SK-N-SH (cell line): ENCODE data around the gene ZBTB47.

Experiments
- SIN3A ChIP-seq: IDR thresholded peaks from 2 replicates; pipeline ENCODE4 v1.6.1; 2012; ENCODE audit warnings: low read depth, mild to moderate bottlenecking, low read length, moderate library complexity, borderline replicate concordance
- TCF12 ChIP-seq: IDR thresholded peaks from 2 replicates; pipeline ENCODE4 v1.4.0; 2012
- TF ChIP-seq, protein P1 (sequence below): fragments of 200-600 bp; sonication (generic); IDR thresholded peaks from 2 replicates; pipeline ENCODE4 v1.6.1; 2017; ENCODE audit warnings: antibody characterized with exemption, mild to moderate bottlenecking, moderate library complexity

DNA sequence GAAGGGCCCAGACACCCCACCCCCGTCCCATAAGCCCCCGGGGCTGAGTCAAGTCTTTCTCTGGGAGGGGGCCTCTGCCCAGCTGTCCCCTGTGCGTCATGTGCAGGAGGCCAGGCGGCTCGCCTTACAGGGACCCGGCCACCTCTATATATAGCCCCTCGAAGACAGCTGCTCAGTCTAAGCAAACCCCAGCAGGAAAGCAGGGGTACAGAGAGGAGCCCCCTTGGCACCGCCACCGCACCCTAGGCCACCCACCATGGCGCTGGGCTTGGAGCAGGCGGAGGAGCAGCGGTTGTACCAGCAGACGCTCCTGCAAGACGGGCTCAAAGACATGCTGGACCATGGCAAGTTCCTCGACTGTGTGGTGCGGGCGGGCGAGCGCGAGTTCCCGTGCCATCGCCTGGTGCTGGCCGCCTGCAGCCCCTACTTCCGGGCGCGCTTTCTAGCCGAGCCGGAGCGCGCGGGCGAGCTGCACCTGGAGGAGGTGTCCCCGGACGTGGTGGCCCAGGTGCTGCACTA, 31.9 kb downstream of the ZBTB47 start, which contains the start of gene KLHL40:
- TF ChIP-seq, protein P1, sequence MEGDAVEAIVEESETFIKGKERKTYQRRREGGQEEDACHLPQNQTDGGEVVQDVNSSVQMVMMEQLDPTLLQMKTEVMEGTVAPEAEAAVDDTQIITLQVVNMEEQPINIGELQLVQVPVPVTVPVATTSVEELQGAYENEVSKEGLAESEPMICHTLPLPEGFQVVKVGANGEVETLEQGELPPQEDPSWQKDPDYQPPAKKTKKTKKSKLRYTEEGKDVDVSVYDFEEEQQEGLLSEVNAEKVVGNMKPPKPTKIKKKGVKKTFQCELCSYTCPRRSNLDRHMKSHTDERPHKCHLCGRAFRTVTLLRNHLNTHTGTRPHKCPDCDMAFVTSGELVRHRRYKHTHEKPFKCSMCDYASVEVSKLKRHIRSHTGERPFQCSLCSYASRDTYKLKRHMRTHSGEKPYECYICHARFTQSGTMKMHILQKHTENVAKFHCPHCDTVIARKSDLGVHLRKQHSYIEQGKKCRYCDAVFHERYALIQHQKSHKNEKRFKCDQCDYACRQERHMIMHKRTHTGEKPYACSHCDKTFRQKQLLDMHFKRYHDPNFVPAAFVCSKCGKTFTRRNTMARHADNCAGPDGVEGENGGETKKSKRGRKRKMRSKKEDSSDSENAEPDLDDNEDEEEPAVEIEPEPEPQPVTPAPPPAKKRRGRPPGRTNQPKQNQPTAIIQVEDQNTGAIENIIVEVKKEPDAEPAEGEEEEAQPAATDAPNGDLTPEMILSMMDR = no peak
- TF ChIP-seq SIN3A (no peak), TCF12 (no peak)
